HepG2 (cell line): ENCODE data around the gene CTBP1. TPM values are rescaled to one million over a fixed set of nuclear protein-coding genes. Genes with fewer than 3 reads are reported as not detected.

Source experiments
- ATAC-seq: fragments of 200-7000 bp; cut with Tn5 transposase; 3 replicates; pipeline ENCODE4 v1.9.1; 2020; ENCODE audit warnings: mild to moderate bottlenecking, moderate library complexity
- BruUV-seq: library from RNA; stranded (reverse); fragments of 400-500 nt; replicated peaks from 2 replicates; lab custom pipeline; 2021; lab: Mats Ljungman, UMichigan
- CTCF ChIA-PET: fragments of 300-600 bp; formaldehyde crosslinking; extraction: SDS; loops from one replicate; lab custom pipeline; 2021; ENCODE audit warnings: low total read pairs, inconsistent platforms, low intra/inter-chr PET ratio; lab: Yijun Ruan, JAX
- POLR2A ChIA-PET: fragments of 350-600 bp; sonication (Branson Sonifier 250); formaldehyde crosslinking; loops from one replicate; lab custom pipeline; 2020; ENCODE audit warnings: antibody characterized with exemption, inconsistent platforms; lab: Yijun Ruan, JAX
- DNase-seq: peaks from one replicate; pipeline ENCODE4 v3.0.0-alpha.2; 2015; ENCODE audit warnings: low spot score
- FAIRE-seq: peaks from 3 replicates; lab custom pipeline; 2011; peaks lifted over from hg19 to GRCh38; lab: Jason Lieb, UNC
- H2AFZ ChIP-seq: one replicate; pipeline ENCODE4 v1.6.1; 2011; ENCODE audit warnings: low read length, inconsistent platforms
- H3K27ac ChIP-seq: fragments of 300-600 bp; 3 replicates; pipeline ENCODE4 v1.8.0; 2011; ENCODE audit warnings: mixed run types, mild to moderate bottlenecking, mixed read lengths, low read length, inconsistent platforms; ENCODE audit not compliant: insufficient read depth; ENCODE audit errors: extremely low read length
- H3K27me3 ChIP-seq, 2 experiments: fragments of 200-600 bp in 1 of 2; 2 replicates in 1 of 2; 3 replicates in 1 of 2; pipeline versions ENCODE4 v1.6.0 to v1.8.0; 2011; ENCODE audit warnings: low read length in 2 of 2, mild to moderate bottlenecking in 2 of 2, moderate library complexity in 2 of 2, inconsistent platforms in 1 of 2; ENCODE audit not compliant: insufficient read depth in 2 of 2, control insufficient read depth in 1 of 2
- H3K36me3 ChIP-seq, 2 experiments: fragments of 200-600 bp in 1 of 2; replicated peaks in 1 of 2; 2 replicates in 1 of 2; 3 replicates in 1 of 2; pipeline versions ENCODE4 v1.5.1 to v1.8.0; 2011; ENCODE audit warnings: low read length in 2 of 2, inconsistent platforms in 1 of 2; ENCODE audit not compliant: insufficient read depth in 2 of 2, control insufficient read depth in 1 of 2
- H3K4me1 ChIP-seq: 2 replicates; pipeline ENCODE4 v1.5.1; 2012; ENCODE audit warnings: low read length, inconsistent platforms; ENCODE audit not compliant: insufficient read depth
- H3K4me2 ChIP-seq: 2 replicates; pipeline ENCODE4 v1.6.0; 2011; ENCODE audit warnings: low read depth, low read length, inconsistent platforms
- H3K4me3 ChIP-seq, 3 experiments: fragments of 200-600 bp in 1 of 3; sonication (generic), shearing (Covaris generic) in 1 of 3; replicated peaks in 1 of 3; 2 replicates each; pipeline ENCODE4 v1.5.1; 2011 to 2016; ENCODE audit warnings: low read length in 3 of 3, inconsistent platforms in 2 of 3, low read depth in 2 of 3, mild to moderate bottlenecking in 2 of 3, control low read depth in 1 of 3, mixed read lengths in 1 of 3; ENCODE audit not compliant: insufficient read depth in 1 of 3
- H3K79me2 ChIP-seq: one replicate; pipeline ENCODE4 v1.6.1; 2011; ENCODE audit warnings: low read length, inconsistent platforms; ENCODE audit not compliant: insufficient read depth
- H3K9ac ChIP-seq: 2 replicates; pipeline ENCODE4 v1.6.0; 2011; ENCODE audit warnings: mild to moderate bottlenecking, low read depth, low read length, inconsistent platforms; ENCODE audit not compliant: insufficient read depth
- H3K9me3 ChIP-seq: 2 replicates; pipeline ENCODE4 v1.5.1; 2012; ENCODE audit warnings: mild to moderate bottlenecking, low read length
- H4K20me1 ChIP-seq: 2 replicates; pipeline ENCODE4 v1.6.0; 2011; ENCODE audit warnings: inconsistent platforms, mild to moderate bottlenecking, low read length, moderate library complexity; ENCODE audit not compliant: insufficient read depth
- FOXC1 ChIP-seq: sonication (generic); formaldehyde crosslinking; IDR thresholded peaks from 2 replicates; pipeline ENCODE4 v1.8.0; 2022; ENCODE audit warnings: mild to moderate bottlenecking, missing genetic modification reagents, borderline replicate concordance
- MED1 ChIP-seq: sonication (generic); formaldehyde crosslinking; IDR thresholded peaks from 2 replicates; pipeline ENCODE4 v1.4.0; 2020; ENCODE audit warnings: missing genetic modification reagents
- PAWR ChIP-seq: sonication (generic); formaldehyde crosslinking; IDR thresholded peaks from 2 replicates; pipeline ENCODE4 v1.4.0; 2020; ENCODE audit warnings: missing genetic modification reagents, mild to moderate bottlenecking, borderline replicate concordance
- RBFOX2 ChIP-seq: fragments of 200-400 bp; formaldehyde crosslinking; IDR thresholded peaks from 2 replicates; pipeline ENCODE4 v1.6.1; 2017; ENCODE audit warnings: low read depth, mild to moderate bottlenecking, low read length
- REXO4 ChIP-seq: sonication (generic); formaldehyde crosslinking; IDR thresholded peaks from 2 replicates; pipeline ENCODE4 v1.8.0; 2022; ENCODE audit warnings: missing genetic modification reagents, mild to moderate bottlenecking, borderline replicate concordance
- SAP130 ChIP-seq: IDR thresholded peaks from 2 replicates; pipeline ENCODE4 v1.6.1; 2016; ENCODE audit warnings: low read depth
- TBX2 ChIP-seq: sonication (generic); formaldehyde crosslinking; IDR thresholded peaks from 2 replicates; pipeline ENCODE4 v1.5.0; 2020; ENCODE audit warnings: missing genetic modification reagents, mild to moderate bottlenecking, borderline replicate concordance
- ZFP90 ChIP-seq: sonication (generic); formaldehyde crosslinking; IDR thresholded peaks from 2 replicates; pipeline ENCODE4 v1.8.0; 2022; ENCODE audit warnings: missing genetic modification reagents, mild to moderate bottlenecking, inconsistent platforms, borderline replicate concordance
- ZNF687 ChIP-seq: sonication (generic); formaldehyde crosslinking; IDR thresholded peaks from 2 replicates; pipeline ENCODE4 v1.5.1; 2020; ENCODE audit warnings: mild to moderate bottlenecking, missing genetic modification reagents, moderate library complexity
- ZSCAN25 ChIP-seq: sonication (generic); formaldehyde crosslinking; IDR thresholded peaks from 2 replicates; pipeline ENCODE4 v1.8.0; 2022; ENCODE audit warnings: mild to moderate bottlenecking, missing genetic modification reagents
- WGBS: methylation state at CpG from one replicate; pipeline ENCODE4 v1.1.6; 2017; ENCODE audit warnings: low lambda C conversion rate; 5-methylcytosine and 5-hydroxymethylcytosine counted together
- in situ Hi-C: cut with HindIII; loops from 2 replicates; pipeline ENCODE4 v1.10.0; 2017; ENCODE audit warnings: low pct_unique_long_range_greater_than_20kb; ENCODE audit not compliant: extremely low pct_ligation_motif_present
- intact Hi-C: fragments of 100-400 bp; cut with micrococcal nuclease; formaldehyde crosslinking; loops from one replicate; pipeline ENCODE4 v1.10.0; 2022; ENCODE audit not compliant: unreplicated experiment
- polyA plus RNA-seq, 8 experiments: library from polyadenylated mRNA; depleted of rRNA in 3 of 8; stranded (reverse) in 7 of 8; unstranded in 1 of 8; fragments of >200 nt; fragmentation: Illumina TruSeq in 4 of 8; extraction: Trizol in 4 of 8; gene quantifications; 2 replicates each; pipeline versions ENCODE4 v1.2.1 to v1.2.3, GENCODE V29; 2011 to 2016; ENCODE audit warnings: low read depth in 4 of 8, missing spikeins in 1 of 8, mixed read lengths in 1 of 8; ENCODE audit not compliant: insufficient read depth in 1 of 8
- total RNA-seq, 5 experiments: library from RNA; depleted of rRNA; stranded (reverse); fragments of >200 nt; fragmentation: Illumina TruSeq; extraction: Trizol; gene quantifications; 2 replicates each; pipeline ENCODE4 v1.2.3, GENCODE V29; 2016; ENCODE audit warnings: low read depth in 1 of 5
- TF ChIP-seq, protein P1 (sequence below): sonication (generic); formaldehyde crosslinking; IDR thresholded peaks from 2 replicates; pipeline ENCODE4 v1.5.1; 2020; ENCODE audit warnings: missing genetic modification reagents, mild to moderate bottlenecking, borderline replicate concordance
- TF ChIP-seq, protein P2 (sequence below): sonication (generic); formaldehyde crosslinking; IDR thresholded peaks from 2 replicates; pipeline ENCODE4 v1.4.0; 2020; ENCODE audit warnings: missing genetic modification reagents

The CTBP1 gene
- total and polyA plus RNA-seq, 2 of the 13 experiments (the other 11 are each of a cell fraction or from before 2014, with no cell fraction given), result 78.5 to 112 TPM

- intact Hi-C loops (loop anchor here (2.0 kb wide), 1 partner anchor 76 kb away; the partner anchor contains the start of gene CTBP1), in situ Hi-C loops (loop anchor here (5.0 kb wide), 1 partner anchor 35 kb away; no protein-coding TSS in a partner anchor)
- CTCF ChIA-PET, result no interaction called here
- H3K4me2 ChIP-seq, result peak within 1 kb of the TSS; percentile 93
- H3K4me1 ChIP-seq, result peaks cover 56% of the 10 kb centered on the region
- BruUV-seq, result no TSS peak
- peaks cover 3 to 9% of the 10 kb centered on the region in 2 experiments; a peak in 2 of 5 replicates for H3K36me3 ChIP-seq
- ATAC-seq, result peak; percentile 46
- peaks cover 0 to 1% of the 10 kb centered on the region in 2 experiments; a peak in 1 of 5 replicates for H3K27me3 ChIP-seq
- POLR2A ChIA-PET, result interaction anchor here (0.8 to 4.6 kb wide), 10 partner anchors 9 to 174 kb away, joined by 3 to 95 read pairs (median 8); partner anchors contain the start of genes CTBP1 and UVSSA
- H3K27ac ChIP-seq, result peak within 1 kb of the TSS; percentile 78
- H3K9me3 ChIP-seq, result no peaks in the 10 kb centered on the region
- no peaks in the 10 kb centered on the region for H3K79me2 ChIP-seq
- H3K4me3 ChIP-seq, result peak within 1 kb of the TSS; percentile 64 to 83 (median 81)
- no peak within 1 kb of the TSS for H2AFZ ChIP-seq
- WGBS, result 0% methylated on average over 8 of the region's 54 CpGs
- peak within 1 kb of the TSS; percentile 74 for H3K9ac ChIP-seq
- no peak for FAIRE-seq
- H4K20me1 ChIP-seq, result no peaks in the 10 kb centered on the region
- peak; percentile 39 for DNase-seq
- TF ChIP-seq ZNF687 (CRISPR knock-in tag) (peak; percentile 44), MED1 (CRISPR knock-in tag) (0 out of 2 replicates have a peak, but pooled peaks have one; percentile 6), REXO4 (CRISPR knock-in tag) (0 out of 2 replicates have a peak, but pooled peaks have one; percentile 28), FOXC1 (CRISPR knock-in tag) (peak; percentile 77; the same call in 1 of the 2 replicates), TBX2 (CRISPR knock-in tag) (peak; percentile 30; the same call in 1 of the 2 replicates), ZFP90 (CRISPR knock-in tag) (peak; percentile 20; the same call in 1 of the 2 replicates), PAWR (CRISPR knock-in tag) (no peak), RBFOX2 (peak; percentile 79), ZSCAN25 (CRISPR knock-in tag) (peak; percentile 92), SAP130 (CRISPR knock-in tag) (peak; percentile 13; the same call in 1 of the 2 replicates)
- TF ChIP-seq, protein P1, sequence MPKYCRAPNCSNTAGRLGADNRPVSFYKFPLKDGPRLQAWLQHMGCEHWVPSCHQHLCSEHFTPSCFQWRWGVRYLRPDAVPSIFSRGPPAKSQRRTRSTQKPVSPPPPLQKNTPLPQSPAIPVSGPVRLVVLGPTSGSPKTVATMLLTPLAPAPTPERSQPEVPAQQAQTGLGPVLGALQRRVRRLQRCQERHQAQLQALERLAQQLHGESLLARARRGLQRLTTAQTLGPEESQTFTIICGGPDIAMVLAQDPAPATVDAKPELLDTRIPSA (CRISPR knock-in tag), result no peak
- TF ChIP-seq, protein P2, sequence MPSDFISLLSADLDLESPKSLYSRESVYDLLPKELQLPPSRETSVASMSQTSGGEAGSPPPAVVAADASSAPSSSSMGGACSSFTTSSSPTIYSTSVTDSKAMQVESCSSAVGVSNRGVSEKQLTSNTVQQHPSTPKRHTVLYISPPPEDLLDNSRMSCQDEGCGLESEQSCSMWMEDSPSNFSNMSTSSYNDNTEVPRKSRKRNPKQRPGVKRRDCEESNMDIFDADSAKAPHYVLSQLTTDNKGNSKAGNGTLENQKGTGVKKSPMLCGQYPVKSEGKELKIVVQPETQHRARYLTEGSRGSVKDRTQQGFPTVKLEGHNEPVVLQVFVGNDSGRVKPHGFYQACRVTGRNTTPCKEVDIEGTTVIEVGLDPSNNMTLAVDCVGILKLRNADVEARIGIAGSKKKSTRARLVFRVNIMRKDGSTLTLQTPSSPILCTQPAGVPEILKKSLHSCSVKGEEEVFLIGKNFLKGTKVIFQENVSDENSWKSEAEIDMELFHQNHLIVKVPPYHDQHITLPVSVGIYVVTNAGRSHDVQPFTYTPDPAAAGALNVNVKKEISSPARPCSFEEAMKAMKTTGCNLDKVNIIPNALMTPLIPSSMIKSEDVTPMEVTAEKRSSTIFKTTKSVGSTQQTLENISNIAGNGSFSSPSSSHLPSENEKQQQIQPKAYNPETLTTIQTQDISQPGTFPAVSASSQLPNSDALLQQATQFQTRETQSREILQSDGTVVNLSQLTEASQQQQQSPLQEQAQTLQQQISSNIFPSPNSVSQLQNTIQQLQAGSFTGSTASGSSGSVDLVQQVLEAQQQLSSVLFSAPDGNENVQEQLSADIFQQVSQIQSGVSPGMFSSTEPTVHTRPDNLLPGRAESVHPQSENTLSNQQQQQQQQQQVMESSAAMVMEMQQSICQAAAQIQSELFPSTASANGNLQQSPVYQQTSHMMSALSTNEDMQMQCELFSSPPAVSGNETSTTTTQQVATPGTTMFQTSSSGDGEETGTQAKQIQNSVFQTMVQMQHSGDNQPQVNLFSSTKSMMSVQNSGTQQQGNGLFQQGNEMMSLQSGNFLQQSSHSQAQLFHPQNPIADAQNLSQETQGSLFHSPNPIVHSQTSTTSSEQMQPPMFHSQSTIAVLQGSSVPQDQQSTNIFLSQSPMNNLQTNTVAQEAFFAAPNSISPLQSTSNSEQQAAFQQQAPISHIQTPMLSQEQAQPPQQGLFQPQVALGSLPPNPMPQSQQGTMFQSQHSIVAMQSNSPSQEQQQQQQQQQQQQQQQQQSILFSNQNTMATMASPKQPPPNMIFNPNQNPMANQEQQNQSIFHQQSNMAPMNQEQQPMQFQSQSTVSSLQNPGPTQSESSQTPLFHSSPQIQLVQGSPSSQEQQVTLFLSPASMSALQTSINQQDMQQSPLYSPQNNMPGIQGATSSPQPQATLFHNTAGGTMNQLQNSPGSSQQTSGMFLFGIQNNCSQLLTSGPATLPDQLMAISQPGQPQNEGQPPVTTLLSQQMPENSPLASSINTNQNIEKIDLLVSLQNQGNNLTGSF, result 0 out of 2 replicates have a peak, but pooled peaks have one; percentile 21
Observed at GRCh38 chr4:1172228-1172851, 76.6 kb downstream of the CTBP1 start, which contains the start of gene SPON2. Gene SPON2, minus strand, starts transcription at chr4:1172583.
